NCI-H446 treated with DMSO at 0.1 percent for 48 hours (cell line): ENCODE measurements around the gene RILPL1.
"Not testable (repeated sequence)": the region's sequence is repeated elsewhere in the genome, so short reads cannot be mapped to it uniquely, and the experiment has no call there.

Experiments
- DNase-seq: peaks from one replicate; lab custom pipeline; 2025; lab: John Stamatoyannopoulos, UW

The RILPL1 gene

DNA sequence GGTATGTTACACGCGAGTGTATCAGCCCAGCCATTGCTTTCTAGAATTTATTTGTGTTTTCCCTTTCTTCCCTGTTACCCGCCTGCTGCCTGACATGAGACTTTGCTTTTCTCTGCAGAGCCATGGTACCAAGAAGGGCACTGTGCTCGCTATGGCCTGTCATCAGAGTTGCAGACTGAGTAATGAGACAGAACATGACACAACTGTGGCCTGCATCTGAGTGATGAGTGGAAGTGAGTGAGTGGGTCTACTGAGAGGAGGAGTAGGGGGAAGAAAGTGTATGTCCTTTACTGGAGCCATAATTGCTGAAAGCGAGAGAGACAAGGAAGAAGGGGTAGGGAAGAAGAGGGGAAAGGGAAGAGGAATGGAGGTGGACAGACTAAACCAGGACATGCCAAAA is 2.9 kb downstream of the RILPL1 start:
- no peak for DNase-seq

- DNase-seq = no peak
Measured at GRCh38 chr12:123529686-123530085, 3.8 kb downstream of the RILPL1 start.

- no peak for DNase-seq
Measured at GRCh38 chr12:123528858-123529257, 4.7 kb downstream of the RILPL1 start.

DNA sequence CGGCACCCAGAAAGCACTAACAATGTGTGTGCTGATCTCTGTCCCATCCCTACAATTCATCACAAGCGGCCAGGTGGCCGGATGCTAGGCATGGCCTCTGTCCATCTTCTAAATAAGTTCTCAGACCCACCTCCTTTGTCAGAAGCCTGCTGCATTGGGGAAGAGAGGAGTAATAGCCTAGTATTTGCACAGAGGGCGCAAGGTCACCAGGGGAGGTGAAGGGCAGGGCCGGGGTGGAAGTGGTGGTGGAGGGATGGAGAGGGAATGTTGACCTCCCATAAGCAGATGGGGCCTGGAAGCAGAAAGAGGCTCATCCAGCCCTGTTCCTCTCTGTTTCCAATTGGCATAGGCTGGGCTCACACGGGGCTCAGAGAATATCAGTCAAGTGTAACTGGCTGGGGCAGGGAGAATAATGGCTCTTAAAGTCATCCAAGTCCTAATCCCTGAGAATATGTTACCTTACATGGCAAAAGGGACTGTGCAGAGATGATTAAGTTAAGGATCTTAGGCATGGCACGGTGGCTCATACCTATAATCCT is 6.9 kb downstream of the RILPL1 start:
- DNase-seq = no peak

DNA sequence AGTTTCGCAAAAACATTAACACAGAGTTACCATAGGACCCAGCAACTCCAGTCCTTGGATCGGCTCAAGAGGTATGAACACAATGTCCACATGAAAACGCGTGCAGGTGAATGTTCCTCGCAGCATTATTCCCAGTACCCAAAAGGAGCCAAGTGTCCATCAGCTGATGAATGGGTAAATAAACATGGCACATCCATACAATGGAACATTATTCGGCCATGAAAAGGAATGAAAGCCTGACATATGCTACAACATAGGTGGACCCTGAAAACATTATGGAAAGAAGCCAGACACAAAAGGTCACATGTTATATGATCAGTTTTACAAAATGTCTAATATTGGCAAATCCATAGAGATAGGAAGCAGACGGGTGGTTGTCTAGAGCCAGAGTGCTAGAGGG is 9.1 kb downstream of the RILPL1 start:
- DNase-seq = no peak

- DNase-seq = no peak
Measured at GRCh38 chr12:123523518-123523917, 10.0 kb downstream of the RILPL1 start.

DNA sequence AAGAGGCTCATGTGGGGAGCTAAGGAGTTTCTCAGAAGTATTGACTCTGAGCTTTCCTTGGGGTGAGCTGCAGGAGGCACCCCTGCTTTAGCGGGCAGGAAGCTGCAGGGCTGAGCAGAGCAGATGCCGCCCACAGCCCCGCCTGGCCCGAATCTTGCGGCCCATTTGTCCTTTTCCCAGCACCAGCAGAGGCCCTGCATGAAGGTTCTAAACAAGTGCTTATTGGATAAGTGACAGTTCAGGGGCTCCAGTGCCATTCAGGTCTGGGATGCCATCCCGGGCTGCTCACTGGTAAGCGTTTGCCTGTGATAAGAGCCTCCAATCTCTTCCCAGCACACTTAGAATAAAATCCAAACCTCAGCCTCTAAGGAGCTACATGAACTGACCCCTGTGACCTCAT is 11.4 kb downstream of the RILPL1 start:
- no peak for DNase-seq

DNA sequence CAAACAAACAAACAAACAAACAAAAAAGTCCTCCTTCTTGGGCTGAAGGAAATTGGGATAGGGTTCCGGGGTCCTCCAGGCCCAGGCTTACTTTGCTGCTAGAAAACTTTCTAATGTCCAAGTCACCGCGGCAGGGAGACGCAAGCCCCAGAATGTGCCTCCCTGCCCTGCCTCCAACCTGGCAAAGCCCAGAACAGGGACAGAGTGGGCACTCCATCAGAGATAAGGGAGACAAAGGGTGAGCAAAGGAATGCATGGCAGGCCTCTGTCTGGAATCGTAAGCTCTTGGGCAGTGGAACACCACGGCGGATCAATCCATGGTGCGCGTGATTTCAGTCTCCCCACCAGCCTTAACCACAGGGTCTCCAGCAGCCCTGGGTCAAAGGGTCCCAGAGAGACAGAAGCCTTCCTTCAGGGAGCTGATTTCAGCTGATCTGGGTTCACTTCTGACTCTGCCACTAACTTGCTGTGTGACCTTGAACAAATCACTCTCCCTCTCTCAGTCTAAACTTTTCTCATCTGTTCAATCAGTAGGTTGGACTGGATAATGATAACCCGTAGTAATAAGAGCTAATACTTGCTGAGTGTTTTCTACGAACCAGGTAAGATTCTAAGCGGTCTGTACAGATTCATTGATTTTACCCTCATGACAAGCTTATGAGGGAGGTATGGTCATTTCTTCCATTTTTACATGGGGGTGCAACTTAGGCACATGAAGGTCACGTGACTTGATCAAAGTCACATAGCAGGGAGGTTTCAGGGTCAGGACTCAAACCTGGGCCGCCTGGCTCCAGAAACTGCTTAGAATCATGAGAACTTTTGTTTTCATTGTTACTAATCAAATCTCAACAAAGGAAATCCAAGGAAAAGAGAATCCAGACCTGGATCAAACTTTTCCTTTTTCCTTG is 12.7 kb downstream of the RILPL1 start:
- DNase-seq = no peak

DNA sequence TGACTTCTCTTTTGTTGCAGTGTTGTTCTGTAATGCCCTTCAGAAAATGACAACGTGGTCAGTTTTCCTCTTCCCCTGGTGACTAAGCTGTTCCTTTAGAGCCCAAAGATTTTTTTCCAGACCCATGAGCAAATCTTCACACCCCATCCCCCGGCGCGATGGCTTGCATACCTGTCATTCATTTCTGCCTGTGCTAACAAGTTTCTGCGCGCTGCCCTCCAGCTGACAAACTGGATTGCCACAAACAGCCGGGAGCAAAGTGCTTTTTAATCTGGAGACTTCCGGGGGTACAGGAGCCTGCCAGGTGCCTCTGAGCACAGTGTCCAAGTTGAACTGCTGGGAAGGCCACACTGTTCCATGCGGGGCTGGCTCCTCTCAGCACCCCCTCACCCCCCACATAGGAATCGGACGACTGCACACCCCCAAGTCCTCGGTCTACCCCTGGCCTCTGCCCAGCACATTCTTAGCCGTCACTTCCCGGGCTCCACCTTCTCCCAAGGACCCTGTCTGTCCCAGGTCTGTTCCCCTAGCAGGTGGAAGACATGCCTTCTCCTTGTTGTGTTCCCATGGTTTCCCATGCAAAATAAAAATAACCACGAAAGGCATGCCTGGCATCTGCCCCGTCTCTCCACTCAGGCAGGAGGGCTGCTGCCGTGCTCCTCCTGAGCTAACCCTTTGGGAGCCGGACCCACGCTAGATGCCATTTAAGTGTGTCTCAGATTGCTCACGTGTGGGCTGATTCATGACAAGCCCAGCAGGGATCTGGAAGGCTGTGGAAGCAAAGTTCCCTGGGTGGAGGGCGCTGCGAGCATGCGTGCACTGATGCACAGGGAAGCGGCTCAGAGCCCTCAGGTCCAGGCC is 14.1 kb downstream of the RILPL1 start:
- DNase-seq = no peak

DNA sequence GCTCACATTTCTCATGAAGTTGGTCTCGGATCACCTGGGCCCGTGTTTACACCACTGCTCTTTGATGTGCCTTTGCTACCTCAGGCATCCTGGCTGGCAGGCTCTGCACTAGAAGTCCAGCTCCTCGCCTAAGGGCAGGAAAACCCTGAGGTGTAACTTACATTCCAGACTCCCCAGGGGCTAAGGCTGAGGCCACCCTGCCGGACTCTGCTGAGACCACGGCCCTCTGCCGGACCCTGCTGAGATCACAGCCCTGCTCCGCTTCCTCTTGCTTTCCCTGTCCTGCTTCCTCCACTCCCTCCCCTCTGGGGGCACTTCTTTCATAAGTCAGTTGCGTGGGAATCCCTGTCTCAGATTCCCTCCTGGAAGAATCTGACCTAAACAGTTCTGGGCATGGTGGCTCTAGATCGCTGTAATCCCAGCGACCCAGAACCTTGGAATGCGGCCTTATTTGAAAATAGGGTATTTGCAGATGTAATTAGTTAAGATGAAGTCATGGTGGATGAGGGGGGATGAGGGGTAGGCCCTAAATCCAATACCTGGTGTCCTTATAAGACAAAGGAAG is 17.2 kb downstream of the RILPL1 start:
- no peak for DNase-seq

GRCh38 chr12:123514582-123515221 is 18.8 kb downstream of the RILPL1 start:
- DNase-seq = not testable (repeated sequence)

DNA sequence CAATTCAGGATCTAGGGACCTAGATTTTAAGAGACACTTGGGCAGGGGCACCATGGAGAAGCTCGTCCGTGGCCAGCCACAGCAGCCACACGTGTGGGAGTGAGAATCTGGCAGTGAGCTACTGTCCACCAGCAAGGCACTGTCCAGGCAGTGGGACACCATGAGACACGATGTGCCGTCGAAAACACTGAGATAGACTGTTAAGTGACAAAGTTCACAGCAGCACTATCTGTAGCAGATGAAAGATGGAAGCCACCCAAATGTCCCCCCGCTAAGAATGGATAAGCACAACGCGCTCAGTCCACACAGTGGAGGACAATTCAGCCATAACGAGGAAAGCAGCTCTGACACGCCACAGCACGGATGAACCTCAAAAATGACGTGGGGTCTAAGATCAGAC is 19.7 kb downstream of the RILPL1 start:
- DNase-seq = no peak

GRCh38 chr12:123512838-123513665 is 20.5 kb downstream of the RILPL1 start:
- DNase-seq = no peak

GRCh38 chr12:123506843-123507236 is 26.7 kb downstream of the RILPL1 start:
- DNase-seq = no peak

DNA sequence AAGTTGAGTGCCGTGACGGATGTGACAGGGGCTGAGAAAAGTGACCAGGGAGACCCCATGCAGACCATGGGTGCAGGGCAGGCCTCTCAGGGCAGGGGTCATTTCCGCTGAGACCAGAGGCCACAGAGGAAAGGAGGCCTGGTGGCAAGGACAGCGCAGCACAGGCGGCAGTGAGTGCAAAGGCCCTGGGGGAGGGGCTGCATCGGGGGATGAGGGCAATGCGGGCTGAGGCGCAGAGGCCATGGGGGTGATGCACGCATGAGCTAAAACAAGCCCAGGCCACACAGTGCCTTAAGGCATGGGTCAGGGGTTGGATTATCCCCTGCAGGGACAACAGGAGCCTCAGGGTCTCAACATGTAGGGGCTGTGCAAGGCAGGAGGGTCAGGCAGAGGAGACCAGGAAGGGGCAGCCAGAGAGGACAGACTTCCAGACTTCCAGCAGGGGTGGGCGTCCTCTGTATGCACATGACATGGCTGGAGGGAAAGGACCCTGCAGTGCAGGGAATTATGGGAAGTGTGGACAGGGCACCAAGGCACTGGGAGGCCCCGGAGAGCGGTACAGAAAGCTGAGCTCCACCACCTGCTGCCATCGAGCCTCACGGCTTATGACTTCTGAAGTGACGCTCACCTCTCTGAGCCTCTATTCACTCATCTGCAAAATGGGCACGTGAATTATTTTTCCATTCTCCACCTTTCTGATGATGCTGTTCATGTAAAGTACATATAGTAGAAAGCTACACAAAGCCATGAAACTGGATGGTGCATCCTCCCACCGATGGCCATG is 27.3 kb downstream of the RILPL1 start:
- DNase-seq = no peak

DNA sequence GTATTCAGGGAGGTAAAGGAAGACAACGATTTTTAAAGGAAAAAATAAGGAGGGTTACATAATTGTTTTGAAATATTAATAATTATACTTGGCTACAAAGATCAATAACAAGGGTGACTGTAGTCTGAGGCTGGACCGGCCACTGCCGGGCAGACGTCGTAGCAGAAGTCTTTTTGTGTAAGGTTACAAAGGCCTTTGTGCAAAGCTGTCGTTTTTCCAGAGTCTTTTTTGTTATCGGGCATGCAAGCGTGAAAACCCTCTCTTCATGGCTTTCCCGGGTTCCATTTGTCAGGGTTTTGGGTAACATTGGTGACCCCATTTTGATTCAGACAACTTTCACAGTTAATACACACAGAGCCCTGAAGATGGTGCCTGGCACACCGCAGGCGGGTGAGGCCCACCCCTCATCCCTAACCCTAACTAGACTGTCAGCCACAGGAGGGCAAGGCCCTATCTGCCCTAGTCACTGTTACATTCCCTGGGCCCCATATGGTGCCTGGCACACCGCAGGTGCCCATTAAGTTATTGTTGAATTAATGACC is 31.3 kb downstream of the RILPL1 start:
- no peak for DNase-seq

DNA sequence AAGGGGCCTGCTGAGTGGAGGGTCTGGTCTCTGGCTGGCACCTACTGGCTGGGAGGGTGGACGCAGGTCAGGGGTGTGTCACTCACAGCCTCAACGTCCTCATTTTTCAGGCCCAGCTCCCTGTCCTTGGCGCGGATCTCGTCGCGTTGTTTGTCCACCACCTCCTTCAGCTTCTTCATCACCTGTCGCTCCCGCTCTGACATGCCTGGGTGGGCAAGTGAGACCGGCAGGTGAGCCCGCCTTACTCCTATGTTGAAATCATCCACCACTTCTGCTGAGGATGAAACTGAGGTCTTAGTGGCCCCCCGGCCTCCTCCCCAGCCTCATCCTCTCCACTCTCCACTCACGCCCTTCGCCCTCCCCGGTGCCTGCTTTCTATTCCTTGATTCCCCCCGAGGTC is 34.2 kb downstream of the RILPL1 start:
- DNase-seq = no peak

- DNase-seq = no peak
Measured at GRCh38 chr12:123498126-123498825, 35.2 kb downstream of the RILPL1 start.

DNA sequence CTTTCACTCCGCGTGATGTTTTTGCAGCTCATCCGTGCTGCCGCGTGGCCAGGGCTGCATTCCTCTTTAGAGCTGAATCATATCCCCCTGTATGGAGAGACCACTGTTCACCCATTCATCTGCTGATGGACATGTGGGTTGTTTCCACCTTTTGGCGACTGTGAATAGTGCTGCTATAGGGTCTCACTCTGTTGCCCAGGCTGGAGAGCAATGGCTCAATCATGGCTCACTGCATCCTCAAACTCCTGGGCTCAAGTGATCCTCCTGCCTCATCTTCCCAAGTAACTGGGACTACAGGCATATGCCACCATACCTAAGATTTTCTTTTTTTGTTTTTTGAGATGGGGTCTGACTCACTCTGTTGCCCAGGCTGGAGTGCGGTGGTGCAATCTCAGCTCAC is 36.5 kb downstream of the RILPL1 start:
- DNase-seq = no peak
